ENCODE measurements around the gene LANCL3. TPM values are rescaled to one million over a fixed set of nuclear protein-coding genes. Genes with fewer than 3 reads are reported as not detected.

Gene LANCL3
- total RNA-seq, 4 donors from 2014 or later, result 0.02 to 0.25 (median 0.16) TPM; not detected in 1

DNA sequence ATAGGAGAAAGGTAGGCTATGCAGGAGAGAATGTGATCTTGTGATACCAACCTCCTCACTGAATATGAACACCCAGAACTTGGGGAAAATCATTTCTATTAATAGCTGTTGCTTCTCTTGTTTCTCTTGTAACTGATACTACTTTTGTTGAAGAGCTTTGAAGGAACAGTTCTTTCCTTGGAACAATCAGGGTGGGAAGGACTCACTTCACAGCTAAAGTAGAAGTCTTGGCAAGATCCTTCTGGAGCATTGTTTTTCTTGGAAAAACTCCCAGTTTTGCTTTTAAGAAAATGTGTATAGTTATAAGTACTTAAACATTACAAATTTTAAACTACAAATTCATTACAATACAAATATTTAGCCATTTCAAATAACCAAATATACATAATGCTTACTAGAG, 95.1 kb downstream of the LANCL3 start:
- Histone ChIP-seq H3K9me3 (no peaks in the 10 kb centered on the region), H3K4me1 (no peaks in the 10 kb centered on the region), H3K4me3 (no peak overlapping the region), H3K36me3 (no peaks in the 10 kb centered on the region), H3K27me3 (no peaks in the 10 kb centered on the region), H3K27ac (no peak overlapping the region)
- TF ChIP-seq, protein P1, sequence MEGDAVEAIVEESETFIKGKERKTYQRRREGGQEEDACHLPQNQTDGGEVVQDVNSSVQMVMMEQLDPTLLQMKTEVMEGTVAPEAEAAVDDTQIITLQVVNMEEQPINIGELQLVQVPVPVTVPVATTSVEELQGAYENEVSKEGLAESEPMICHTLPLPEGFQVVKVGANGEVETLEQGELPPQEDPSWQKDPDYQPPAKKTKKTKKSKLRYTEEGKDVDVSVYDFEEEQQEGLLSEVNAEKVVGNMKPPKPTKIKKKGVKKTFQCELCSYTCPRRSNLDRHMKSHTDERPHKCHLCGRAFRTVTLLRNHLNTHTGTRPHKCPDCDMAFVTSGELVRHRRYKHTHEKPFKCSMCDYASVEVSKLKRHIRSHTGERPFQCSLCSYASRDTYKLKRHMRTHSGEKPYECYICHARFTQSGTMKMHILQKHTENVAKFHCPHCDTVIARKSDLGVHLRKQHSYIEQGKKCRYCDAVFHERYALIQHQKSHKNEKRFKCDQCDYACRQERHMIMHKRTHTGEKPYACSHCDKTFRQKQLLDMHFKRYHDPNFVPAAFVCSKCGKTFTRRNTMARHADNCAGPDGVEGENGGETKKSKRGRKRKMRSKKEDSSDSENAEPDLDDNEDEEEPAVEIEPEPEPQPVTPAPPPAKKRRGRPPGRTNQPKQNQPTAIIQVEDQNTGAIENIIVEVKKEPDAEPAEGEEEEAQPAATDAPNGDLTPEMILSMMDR (IDR thresholded peaks at IDR 0.05 in 4 of 5, conservative IDR thresholded peaks at IDR 0.05 in 1 of 5), result no peak
- no peak for TF ChIP-seq POLR2A (IDR thresholded peaks at IDR 0.05)
- intact Hi-C loops (cut with DNase I; ENCODE audit: low total_unique reads), result no loop called here
- in situ Hi-C loops (cut with MboI; ENCODE audit: low sequenced_read_pairs in 4 of 4), result no loop called here
- ATAC-seq, result no peak
- DNase-seq, result no peak

DNA sequence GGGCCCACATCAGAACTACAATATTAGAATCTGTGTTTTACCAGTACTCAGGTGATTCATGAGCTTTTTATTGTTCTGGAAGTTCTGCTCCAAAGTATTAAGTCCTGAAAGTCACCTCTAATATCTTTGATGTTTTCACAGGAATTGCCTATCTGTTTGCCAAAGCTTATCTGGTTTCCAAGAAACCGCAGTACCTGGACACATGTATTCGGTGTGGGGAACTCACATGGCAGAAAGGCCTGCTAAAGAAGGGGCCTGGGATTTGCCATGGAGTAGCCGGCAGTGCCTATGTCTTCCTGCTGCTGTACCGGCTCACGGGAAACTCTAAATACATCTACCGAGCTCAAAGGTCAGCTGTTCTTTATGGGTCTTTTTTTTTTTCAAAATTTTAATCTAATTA, 95.7 kb downstream of the LANCL3 start:
- no peaks in the 10 kb centered on the region for H3K27me3 ChIP-seq
- intact Hi-C loops (cut with DNase I; ENCODE audit: low total_unique reads), result no loop called here
- no peaks in the 10 kb centered on the region for H3K4me1 ChIP-seq
- H3K36me3 ChIP-seq, result no peaks in the 10 kb centered on the region
- no peaks in the 10 kb centered on the region for H3K9me3 ChIP-seq
- ATAC-seq, result no peak
- in situ Hi-C loops (cut with MboI; ENCODE audit: low sequenced_read_pairs in 4 of 4), result no loop called here
- no peak for DNase-seq
- TF ChIP-seq POLR2A (IDR thresholded peaks at IDR 0.05), result no peak
- TF ChIP-seq, protein P1 (IDR thresholded peaks at IDR 0.05 in 4 of 5, conservative IDR thresholded peaks at IDR 0.05 in 1 of 5), result no peak
- H3K27ac ChIP-seq, result no peak overlapping the region
- H3K4me3 ChIP-seq, result no peak overlapping the region

DNA sequence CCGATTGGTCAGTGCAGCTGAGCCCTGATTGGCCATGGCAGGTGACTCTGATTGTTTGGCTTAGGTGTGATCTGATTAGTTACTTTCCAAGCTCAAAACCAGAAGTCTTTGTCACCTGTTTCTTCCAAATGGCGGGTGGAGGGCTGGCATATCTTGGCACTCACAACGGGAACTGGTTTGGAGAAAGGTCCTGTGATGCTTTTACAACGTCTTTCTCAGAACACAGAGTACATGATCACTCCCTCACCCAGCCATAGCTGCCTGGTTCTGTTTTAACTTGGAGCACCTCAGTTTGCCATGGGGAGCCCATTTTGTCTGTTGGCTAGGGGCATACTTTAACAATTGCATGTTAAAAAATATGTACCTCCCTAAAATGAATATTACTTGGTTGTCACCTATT, 101.1 kb downstream of the LANCL3 start:
- Histone ChIP-seq H3K27me3 (peaks cover 0 to 3% (median 0%) of the 10 kb centered on the region in 3 donors), H3K9me3 (no peaks in the 10 kb centered on the region), H3K4me3 (no peak overlapping the region), H3K36me3 (no peaks in the 10 kb centered on the region), H3K4me1 (no peaks in the 10 kb centered on the region), H3K27ac (no peak overlapping the region)
- intact Hi-C loops (cut with DNase I; ENCODE audit: low total_unique reads) (no loop called here), in situ Hi-C loops (cut with MboI; ENCODE audit: low sequenced_read_pairs in 4 of 4) (no loop called here)
- TF ChIP-seq POLR2A (IDR thresholded peaks at IDR 0.05), result no peak
- TF ChIP-seq, protein P1 (IDR thresholded peaks at IDR 0.05 in 4 of 5, conservative IDR thresholded peaks at IDR 0.05 in 1 of 5), result no peak
- no peak for DNase-seq
- no peak for ATAC-seq

DNA sequence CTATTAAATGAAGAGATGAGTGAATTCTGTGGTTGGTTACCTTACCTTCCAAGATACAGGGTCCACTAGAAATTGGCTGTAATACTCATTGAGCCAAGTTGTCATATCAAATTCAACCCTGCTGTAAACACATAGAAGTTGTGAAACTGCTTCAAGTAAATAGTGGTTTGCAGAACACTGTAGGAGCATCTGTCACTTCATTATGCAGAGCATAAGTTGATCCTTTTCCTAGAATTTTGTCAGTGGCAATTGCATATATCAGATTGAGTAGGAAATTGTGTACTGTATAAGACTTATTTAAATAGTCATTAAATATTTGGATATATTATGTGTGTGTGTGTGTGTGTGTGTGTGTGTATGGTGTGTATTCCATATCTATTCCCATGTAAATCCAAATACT, 105.3 kb downstream of the LANCL3 start:
- DNase-seq (no peak), ATAC-seq (no peak)
- H3K4me3 ChIP-seq, result no peak overlapping the region
- H3K27me3 ChIP-seq, result peaks cover 0 to 3% (median 0%) of the 10 kb centered on the region in 3 donors
- intact Hi-C loops (cut with DNase I; ENCODE audit: low total_unique reads), result no loop called here
- in situ Hi-C loops (cut with MboI; ENCODE audit: low sequenced_read_pairs in 4 of 4), result no loop called here
- TF ChIP-seq POLR2A (IDR thresholded peaks at IDR 0.05), result no peak
- TF ChIP-seq, protein P1 (IDR thresholded peaks at IDR 0.05 in 4 of 5, conservative IDR thresholded peaks at IDR 0.05 in 1 of 5), result no peak
- H3K4me1 ChIP-seq, result no peaks in the 10 kb centered on the region
- H3K36me3 ChIP-seq, result no peaks in the 10 kb centered on the region
- H3K9me3 ChIP-seq, result no peaks in the 10 kb centered on the region
- no peak overlapping the region for H3K27ac ChIP-seq

DNA sequence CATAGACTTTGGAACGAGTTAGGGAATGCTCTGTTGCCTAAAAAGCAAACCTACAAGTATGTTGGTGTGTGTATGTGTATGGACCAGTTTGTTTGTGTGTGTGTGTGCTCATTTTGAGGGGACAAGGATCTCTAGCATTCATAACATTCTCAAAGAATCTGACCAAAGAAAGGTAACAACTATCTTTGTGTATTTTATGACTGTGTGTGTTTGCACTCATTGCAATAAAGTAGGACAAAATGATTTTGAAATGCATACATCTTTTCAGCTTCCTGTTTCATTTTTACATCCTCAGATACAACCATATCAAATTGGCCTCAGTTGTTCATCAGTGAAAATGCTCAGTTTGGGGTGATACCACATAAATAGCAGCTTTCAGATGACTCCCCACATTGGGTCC, 105.8 kb downstream of the LANCL3 start:
- H3K27ac ChIP-seq, result no peak overlapping the region
- TF ChIP-seq, protein P1 (IDR thresholded peaks at IDR 0.05 in 4 of 5, conservative IDR thresholded peaks at IDR 0.05 in 1 of 5), result no peak
- no peak for TF ChIP-seq POLR2A (IDR thresholded peaks at IDR 0.05)
- no peak for DNase-seq

More for the DNA sequence above, 105.8 kb downstream of the LANCL3 start:
- H3K9me3 ChIP-seq, result no peaks in the 10 kb centered on the region
- peaks cover 0 to 3% (median 0%) of the 10 kb centered on the region in 3 donors for H3K27me3 ChIP-seq
- no peaks in the 10 kb centered on the region for H3K4me1 ChIP-seq
- in situ Hi-C loops (cut with MboI; ENCODE audit: low sequenced_read_pairs in 4 of 4), result no loop called here
- no peak overlapping the region for H3K4me3 ChIP-seq
- ATAC-seq, result no peak
- no peaks in the 10 kb centered on the region for H3K36me3 ChIP-seq
- intact Hi-C loops (cut with DNase I; ENCODE audit: low total_unique reads), result no loop called here
